HG02885 (cell line): ENCODE results near the gene SUN5.
"Not testable (repeated sequence)": the region's sequence is repeated elsewhere in the genome, so short reads cannot be mapped to it uniquely, and the experiment has no call there.

Source experiments
- ATAC-seq: cut with Tn5 transposase; IDR thresholded peaks from one replicate; pipeline ENCODE4 v1.9.1; 2021; ENCODE audit warnings: mild to moderate bottlenecking; ENCODE audit not compliant: unreplicated experiment, poor library complexity

Gene SUN5

GRCh38 chr20:32980990-32981389, 23.2 kb downstream of the SUN5 start:
- no peak for ATAC-seq

- no peak for ATAC-seq
These were observed 23.9 kb downstream of the SUN5 start for GRCh38 chr20:32980131-32980941.

- no peak for ATAC-seq
These were observed 24.8 kb downstream of the SUN5 start for GRCh38 chr20:32979201-32979998.

- ATAC-seq, result no peak
These were observed 26.3 kb downstream of the SUN5 start for GRCh38 chr20:32978009-32978335.

GRCh38 chr20:32977281-32978008, 26.8 kb downstream of the SUN5 start:
- no peak for ATAC-seq

GRCh38 chr20:32976746-32977145, 27.5 kb downstream of the SUN5 start:
- no peak for ATAC-seq

GRCh38 chr20:32975698-32976674, 28.2 kb downstream of the SUN5 start:
- ATAC-seq, result no peak

- ATAC-seq, result not testable (repeated sequence)
These were observed 29.1 kb downstream of the SUN5 start for GRCh38 chr20:32975121-32975520.

GRCh38 chr20:32974204-32975064, 29.8 kb downstream of the SUN5 start:
- not testable (repeated sequence) for ATAC-seq

- ATAC-seq, result no peak
These were observed 31.0 kb downstream of the SUN5 start for GRCh38 chr20:32973077-32973717.

GRCh38 chr20:32972181-32973076, 31.8 kb downstream of the SUN5 start:
- peak; percentile 83 for ATAC-seq

GRCh38 chr20:32971703-32972161, 32.5 kb downstream of the SUN5 start:
- ATAC-seq, result peak; percentile 9

- no peak for ATAC-seq
These were observed 33.3 kb downstream of the SUN5 start for GRCh38 chr20:32970973-32971300.

- ATAC-seq, result no peak
These were observed 33.9 kb downstream of the SUN5 start for GRCh38 chr20:32970115-32970972.

- no peak for ATAC-seq
These were observed 34.7 kb downstream of the SUN5 start for GRCh38 chr20:32969356-32970114.
